ENCODE results near the gene GIMAP7.
A peak's percentile ranks its signal among the peaks of the same experiment; 100 is the strongest.
"Not testable (repeated sequence)": the region's sequence is repeated elsewhere in the genome, so short reads cannot be mapped to it uniquely, and the experiment has no call there.

The GIMAP7 gene

GRCh38 chr7:150514748-150515222 lies at the start of gene GIMAP7:
TSS of gene GIMAP7 (plus strand) at chr7:150514872. CDS start at chr7:150519975, 5,103 bp downstream.
- DNase-seq (ENCODE audit: low read depth), result peak; percentile 9

GRCh38 chr7:150464962-150465361 lies 49.7 kb upstream of the GIMAP7 start:
- DNase-seq (ENCODE audit: low read depth), result no peak

GRCh38 chr7:150465414-150465813 lies 49.3 kb upstream of the GIMAP7 start:
- no peak for DNase-seq (ENCODE audit: low read depth)

- no peak for DNase-seq (ENCODE audit: low read depth)
Measured at GRCh38 chr7:150466477-150466876, 48.2 kb upstream of the GIMAP7 start.

GRCh38 chr7:150468241-150468640 lies 46.4 kb upstream of the GIMAP7 start:
- no peak for DNase-seq (ENCODE audit: low read depth)

GRCh38 chr7:150471886-150472285 lies 42.8 kb upstream of the GIMAP7 start:
- DNase-seq (ENCODE audit: low read depth), result no peak

GRCh38 chr7:150473902-150474301 lies 40.8 kb upstream of the GIMAP7 start:
- DNase-seq (ENCODE audit: low read depth), result no peak

GRCh38 chr7:150476285-150476684 lies 38.4 kb upstream of the GIMAP7 start:
- no peak for DNase-seq (ENCODE audit: low read depth)

- no peak for DNase-seq (ENCODE audit: low read depth)
Measured at GRCh38 chr7:150476819-150477631, 37.6 kb upstream of the GIMAP7 start.

- DNase-seq (ENCODE audit: low read depth), result peak; percentile 27
Measured at GRCh38 chr7:150479023-150479716, 35.5 kb upstream of the GIMAP7 start.

- peak; percentile 37 for DNase-seq (ENCODE audit: low read depth)
Measured at GRCh38 chr7:150481186-150481920, 33.3 kb upstream of the GIMAP7 start.

GRCh38 chr7:150481922-150482321 lies 32.8 kb upstream of the GIMAP7 start:
- DNase-seq (ENCODE audit: low read depth), result no peak

- not testable (repeated sequence) for DNase-seq (ENCODE audit: low read depth)
Measured at GRCh38 chr7:150483514-150483913, 31.2 kb upstream of the GIMAP7 start.

GRCh38 chr7:150484071-150484470 lies 30.6 kb upstream of the GIMAP7 start:
- DNase-seq (ENCODE audit: low read depth), result peak; percentile 20

GRCh38 chr7:150487625-150488024 lies 27.0 kb upstream of the GIMAP7 start:
- no peak for DNase-seq (ENCODE audit: low read depth)

- no peak for DNase-seq (ENCODE audit: low read depth)
Measured at GRCh38 chr7:150489782-150490181, 24.9 kb upstream of the GIMAP7 start.

- DNase-seq (ENCODE audit: low read depth), result not testable (repeated sequence)
Measured at GRCh38 chr7:150493442-150493841, 21.2 kb upstream of the GIMAP7 start.

- no peak for DNase-seq (ENCODE audit: low read depth)
Measured at GRCh38 chr7:150502519-150502918, 12.2 kb upstream of the GIMAP7 start.

- DNase-seq (ENCODE audit: low read depth), result no peak
Measured at GRCh38 chr7:150503155-150503554, 11.5 kb upstream of the GIMAP7 start.

GRCh38 chr7:150503581-150503980 lies 11.1 kb upstream of the GIMAP7 start:
- no peak for DNase-seq (ENCODE audit: low read depth)

GRCh38 chr7:150507947-150508602 lies 6.6 kb upstream of the GIMAP7 start:
- DNase-seq (ENCODE audit: low read depth), result no peak

GRCh38 chr7:150511048-150511447 lies 3.6 kb upstream of the GIMAP7 start:
- DNase-seq (ENCODE audit: low read depth), result no peak

All from T-helper 22 cell (primary cell).